NCI-H2029 treated with DMSO at 0.1 percent for 48 hours (cell line): ENCODE measurements around the gene LPCAT1.
A peak's percentile ranks its signal among the peaks of the same experiment; 100 is the strongest.

Source experiments
- DNase-seq: peaks from one replicate; lab custom pipeline; 2025; lab: John Stamatoyannopoulos, UW

LPCAT1 gene

GRCh38 chr5:1444361-1445189 is 79.2 kb downstream of the LPCAT1 start:
- DNase-seq: no peak

GRCh38 chr5:1443991-1444360 is 79.8 kb downstream of the LPCAT1 start:
- no peak for DNase-seq

- DNase-seq: no peak
These were observed 80.6 kb downstream of the LPCAT1 start for GRCh38 chr5:1443171-1443570.

- no peak for DNase-seq
These were observed 81.3 kb downstream of the LPCAT1 start for GRCh38 chr5:1442222-1443145.

- DNase-seq: no peak
These were observed 82.4 kb downstream of the LPCAT1 start for GRCh38 chr5:1441166-1441865.

- DNase-seq: no peak
These were observed 83.7 kb downstream of the LPCAT1 start for GRCh38 chr5:1440098-1440493.

GRCh38 chr5:1439388-1440097 is 84.2 kb downstream of the LPCAT1 start:
- no peak for DNase-seq

GRCh38 chr5:1438871-1439270 is 84.9 kb downstream of the LPCAT1 start:
- DNase-seq: no peak

GRCh38 chr5:1437876-1438559 is 85.7 kb downstream of the LPCAT1 start:
- DNase-seq: no peak

GRCh38 chr5:1437226-1437829 is 86.4 kb downstream of the LPCAT1 start:
- DNase-seq: peak; percentile 39

- no peak for DNase-seq
These were observed 87.1 kb downstream of the LPCAT1 start for GRCh38 chr5:1436681-1437080.

GRCh38 chr5:1436036-1436435 is 87.7 kb downstream of the LPCAT1 start:
- no peak for DNase-seq

GRCh38 chr5:1435369-1435768 is 88.4 kb downstream of the LPCAT1 start:
- DNase-seq: no peak

GRCh38 chr5:1432296-1432695 is 91.5 kb downstream of the LPCAT1 start:
- DNase-seq: no peak

- no peak for DNase-seq
These were observed 91.9 kb downstream of the LPCAT1 start for GRCh38 chr5:1431896-1432295.

- no peak for DNase-seq
These were observed 92.5 kb downstream of the LPCAT1 start for GRCh38 chr5:1431021-1431811.

GRCh38 chr5:1430121-1430795 is 93.5 kb downstream of the LPCAT1 start:
- DNase-seq: no peak

- DNase-seq: no peak
These were observed 94.3 kb downstream of the LPCAT1 start for GRCh38 chr5:1429496-1429895.

GRCh38 chr5:1429066-1429465 is 94.7 kb downstream of the LPCAT1 start:
- no peak for DNase-seq
